ENCODE results near the gene DNM1.
A peak's percentile ranks its signal among the peaks of the same experiment; 100 is the strongest.

Gene DNM1

GRCh38 chr9:128249558-128249907 lies 46.4 kb downstream of the DNM1 start:
- ChIA-PET CTCF (interaction anchor here (0.6 to 0.7 kb wide), 2 partner anchors 46 to 386 kb away, joined by 3 to 4 read pairs; no protein-coding TSS in a partner anchor), POLR2A (no interaction called here)

DNA sequence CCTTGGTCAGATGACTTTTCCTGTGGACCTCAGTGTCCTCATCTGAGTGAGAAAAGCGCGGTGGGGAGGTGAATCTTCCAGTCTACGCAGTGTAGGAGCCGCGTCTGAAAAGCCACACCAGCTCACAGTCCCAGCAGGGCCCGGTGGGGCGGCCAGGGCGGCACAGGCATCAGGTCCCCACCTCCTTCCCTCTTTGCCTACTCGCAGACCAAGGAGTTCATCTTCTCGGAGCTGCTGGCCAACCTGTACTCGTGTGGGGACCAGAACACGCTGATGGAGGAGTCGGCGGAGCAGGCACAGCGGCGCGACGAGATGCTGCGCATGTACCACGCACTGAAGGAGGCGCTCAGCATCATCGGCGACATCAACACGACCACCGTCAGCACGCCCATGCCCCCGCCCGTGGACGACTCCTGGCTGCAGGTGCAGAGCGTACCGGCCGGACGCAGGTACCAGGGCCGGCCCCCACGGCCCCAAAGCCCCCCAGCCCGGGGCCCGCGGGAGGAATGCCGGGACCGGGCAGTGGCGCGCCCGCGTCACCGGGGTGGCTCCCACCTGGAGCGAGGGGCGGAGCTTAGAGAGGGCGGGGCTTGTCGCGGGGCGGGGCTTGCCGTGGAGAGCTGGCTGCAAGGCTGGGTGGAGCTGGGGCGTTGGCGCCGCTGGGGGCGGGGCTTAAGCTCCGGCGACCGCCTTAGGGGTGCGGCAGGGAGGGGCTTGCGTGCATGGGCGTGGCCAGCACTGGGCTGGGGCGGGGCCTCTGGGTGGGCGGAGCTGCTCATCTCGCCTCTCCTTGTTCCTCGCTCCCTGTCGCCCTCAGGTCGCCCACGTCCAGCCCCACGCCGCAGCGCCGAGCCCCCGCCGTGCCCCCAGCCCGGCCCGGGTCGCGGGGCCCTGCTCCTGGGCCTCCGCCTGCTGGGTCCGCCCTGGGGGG lies 47.0 kb downstream of the DNM1 start:
- DNase-seq (ENCODE audit: extremely low spot score), result peak; percentile 99
- TF ChIP-seq BHLHE40 (IDR thresholded peaks at IDR 0.05; ENCODE audit: borderline replicate concordance) (no peak), HDGF (IDR thresholded peaks at IDR 0.05; ENCODE audit: borderline replicate concordance) (0 out of 2 replicates have a peak, but pooled peaks have one; percentile 42), LEF1 (IDR thresholded peaks at IDR 0.05; ENCODE audit: borderline replicate concordance) (no peak)
- POLR2A ChIA-PET, result interaction anchor here (0.8 to 1.0 kb wide), 3 partner anchors 9 to 26 kb away, joined by 3 to 4 read pairs (median 4); partner anchors contain the start of genes GOLGA2 and SWI5
- CTCF ChIA-PET, result interaction anchor here (0.6 kb wide), 1 partner anchor 385 kb away, joined by 3 read pairs; no protein-coding TSS in a partner anchor

More at GRCh38 chr9:128249558-128249907, 46.4 kb downstream of the DNM1 start:
- no peak for DNase-seq (ENCODE audit: extremely low spot score)
- TF ChIP-seq CTBP1 (IDR thresholded peaks at IDR 0.05; ENCODE audit: borderline replicate concordance), result no peak
- no peak for TF ChIP-seq NFRKB (IDR thresholded peaks at IDR 0.05)
- no peak for TF ChIP-seq FOXK2 (IDR thresholded peaks at IDR 0.05)
- TF ChIP-seq FOXA1 (IDR thresholded peaks at IDR 0.05), result no peak
- no peak for TF ChIP-seq ARNT (IDR thresholded peaks at IDR 0.05)
- TF ChIP-seq TARDBP (IDR thresholded peaks at IDR 0.05), result no peak
- no peak for TF ChIP-seq LEF1 (IDR thresholded peaks at IDR 0.05; ENCODE audit: borderline replicate concordance)
- no peak for TF ChIP-seq HDGF (IDR thresholded peaks at IDR 0.05; ENCODE audit: borderline replicate concordance)
- TF ChIP-seq FOXM1 (IDR thresholded peaks at IDR 0.05; ENCODE audit: borderline replicate concordance), result no peak
- no peak for TF ChIP-seq ZNF384 (IDR thresholded peaks at IDR 0.05)
- TF ChIP-seq SP1 (IDR thresholded peaks at IDR 0.05), result no peak

- ChIA-PET CTCF (no interaction called here), POLR2A (interaction anchor here (0.8 to 1.0 kb wide), 3 partner anchors 10 to 25 kb away, joined by 3 to 4 read pairs (median 4); partner anchors contain the start of genes GOLGA2 and SWI5)
- TF ChIP-seq TARDBP (IDR thresholded peaks at IDR 0.05), result no peak
- TF ChIP-seq NFRKB (IDR thresholded peaks at IDR 0.05), result no peak
- peak; percentile 25; the same call in 1 of the 2 replicates for TF ChIP-seq L3MBTL2 (conservative IDR thresholded peaks at IDR 0.05)
- DNase-seq (ENCODE audit: extremely low spot score), result no peak
Measured at GRCh38 chr9:128250839-128251731, 47.9 kb downstream of the DNM1 start.

DNA sequence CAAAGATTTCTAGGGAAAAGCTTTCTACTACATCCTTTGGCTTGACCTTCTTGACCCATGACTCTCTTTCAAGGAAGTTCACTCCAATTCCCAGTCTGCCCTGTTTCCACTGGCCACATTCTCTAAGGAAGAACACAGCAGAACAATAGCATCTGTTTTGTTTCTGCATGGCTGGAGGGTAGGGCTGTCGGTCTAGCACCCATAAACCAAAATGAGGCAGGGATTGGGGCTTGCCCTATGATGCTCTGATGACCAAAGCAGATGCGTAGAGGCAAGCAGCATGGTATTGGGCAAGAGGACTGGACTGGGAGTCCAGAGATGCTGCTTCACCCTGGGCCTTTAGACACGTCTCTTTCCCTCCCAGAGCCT lies 48.5 kb downstream of the DNM1 start:
- ChIA-PET CTCF (no interaction called here), POLR2A (no interaction called here)
- no peak for TF ChIP-seq ZNF384 (IDR thresholded peaks at IDR 0.05)
- TF ChIP-seq TARDBP (IDR thresholded peaks at IDR 0.05), result no peak
- TF ChIP-seq LEF1 (IDR thresholded peaks at IDR 0.05; ENCODE audit: borderline replicate concordance), result no peak
- TF ChIP-seq SP1 (IDR thresholded peaks at IDR 0.05), result no peak
- TF ChIP-seq ELF4 (IDR thresholded peaks at IDR 0.05), result no peak
- TF ChIP-seq BHLHE40 (IDR thresholded peaks at IDR 0.05; ENCODE audit: borderline replicate concordance), result no peak
- TF ChIP-seq ARNT (IDR thresholded peaks at IDR 0.05), result no peak
- no peak for TF ChIP-seq CTBP1 (IDR thresholded peaks at IDR 0.05; ENCODE audit: borderline replicate concordance)
- no peak for TF ChIP-seq L3MBTL2 (conservative IDR thresholded peaks at IDR 0.05)
- no peak for TF ChIP-seq FOXM1 (IDR thresholded peaks at IDR 0.05; ENCODE audit: borderline replicate concordance)
- TF ChIP-seq FOXA1 (IDR thresholded peaks at IDR 0.05), result no peak
- TF ChIP-seq, protein P1, sequence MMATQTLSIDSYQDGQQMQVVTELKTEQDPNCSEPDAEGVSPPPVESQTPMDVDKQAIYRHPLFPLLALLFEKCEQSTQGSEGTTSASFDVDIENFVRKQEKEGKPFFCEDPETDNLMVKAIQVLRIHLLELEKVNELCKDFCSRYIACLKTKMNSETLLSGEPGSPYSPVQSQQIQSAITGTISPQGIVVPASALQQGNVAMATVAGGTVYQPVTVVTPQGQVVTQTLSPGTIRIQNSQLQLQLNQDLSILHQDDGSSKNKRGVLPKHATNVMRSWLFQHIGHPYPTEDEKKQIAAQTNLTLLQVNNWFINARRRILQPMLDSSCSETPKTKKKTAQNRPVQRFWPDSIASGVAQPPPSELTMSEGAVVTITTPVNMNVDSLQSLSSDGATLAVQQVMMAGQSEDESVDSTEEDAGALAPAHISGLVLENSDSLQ (IDR thresholded peaks at IDR 0.05), result no peak
- TF ChIP-seq NFRKB (IDR thresholded peaks at IDR 0.05), result no peak
- TF ChIP-seq HDGF (IDR thresholded peaks at IDR 0.05; ENCODE audit: borderline replicate concordance), result no peak
- no peak for TF ChIP-seq SUZ12 (IDR thresholded peaks at IDR 0.05)
- no peak for TF ChIP-seq FOXK2 (IDR thresholded peaks at IDR 0.05)
- no peak for DNase-seq (ENCODE audit: extremely low spot score)

DNA sequence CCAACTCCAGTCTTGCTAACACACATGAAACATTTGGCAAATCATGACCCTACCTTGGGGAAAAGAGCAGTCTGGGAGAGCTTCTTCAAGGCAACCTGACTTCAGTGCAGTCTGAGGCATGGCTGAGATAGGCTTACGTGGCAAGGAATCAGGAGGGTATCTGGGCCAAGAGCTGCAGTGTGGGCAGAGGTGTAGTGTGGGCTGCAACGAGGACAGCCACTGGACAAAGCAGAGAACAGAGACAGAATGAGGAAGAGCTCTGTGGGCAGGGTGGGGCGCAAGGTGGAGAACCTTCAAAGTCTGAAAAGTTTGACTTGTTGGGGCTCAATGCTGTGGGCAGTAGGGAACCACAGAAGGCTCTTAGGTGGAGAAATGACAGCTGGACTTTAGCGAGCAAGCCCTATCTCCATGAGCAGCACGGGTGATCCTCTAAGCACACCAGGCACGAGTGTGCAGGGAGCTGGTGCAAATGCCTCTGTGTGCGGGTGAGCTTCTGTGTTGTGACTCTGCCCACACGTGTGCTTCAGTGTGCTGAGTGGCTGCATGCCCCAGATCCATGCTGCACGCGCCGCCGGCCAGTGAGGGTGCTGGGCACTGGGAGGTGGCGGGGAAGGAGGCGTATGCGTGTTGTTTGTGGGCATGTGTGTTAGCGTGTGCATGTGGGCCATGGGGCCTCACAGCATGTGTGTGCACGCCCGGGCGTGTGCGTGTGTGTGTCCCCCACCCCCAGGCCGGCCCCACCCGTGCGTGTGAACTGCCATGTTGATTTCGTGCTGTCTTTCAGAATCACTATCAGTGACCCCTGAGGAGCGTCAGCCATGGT lies 49.3 kb downstream of the DNM1 start:
- TF ChIP-seq FOXA1 (IDR thresholded peaks at IDR 0.05), result no peak
- TF ChIP-seq, protein P1 (IDR thresholded peaks at IDR 0.05), result no peak
- TF ChIP-seq ELF4 (IDR thresholded peaks at IDR 0.05), result no peak
- TF ChIP-seq SP1 (IDR thresholded peaks at IDR 0.05), result no peak
- no peak for TF ChIP-seq TARDBP (IDR thresholded peaks at IDR 0.05)
- TF ChIP-seq BHLHE40 (IDR thresholded peaks at IDR 0.05; ENCODE audit: borderline replicate concordance), result no peak
- no peak for TF ChIP-seq SUZ12 (IDR thresholded peaks at IDR 0.05)
- TF ChIP-seq FOXK2 (IDR thresholded peaks at IDR 0.05), result no peak
- TF ChIP-seq ARNT (IDR thresholded peaks at IDR 0.05), result no peak
- no peak for TF ChIP-seq CTBP1 (IDR thresholded peaks at IDR 0.05; ENCODE audit: borderline replicate concordance)
- no peak for TF ChIP-seq FOXM1 (IDR thresholded peaks at IDR 0.05; ENCODE audit: borderline replicate concordance)
- no peak for TF ChIP-seq LEF1 (IDR thresholded peaks at IDR 0.05; ENCODE audit: borderline replicate concordance)
- CTCF ChIA-PET, result no interaction called here
- POLR2A ChIA-PET, result interaction anchor here (1.6 kb wide), 1 partner anchor 23 kb away, joined by 6 read pairs; the partner anchor contains the start of genes GOLGA2 and SWI5
- no peak for DNase-seq (ENCODE audit: extremely low spot score)

Measured in HEK293T (cell line).